Amniotic epithelial cell (primary cell): Measurements from ENCODE around the gene STX18.

Experiments used
- DNase-seq: peaks from one replicate; pipeline ENCODE4 v3.0.0-alpha.2; 2010; ENCODE audit warnings: low read depth

STX18 gene

DNA sequence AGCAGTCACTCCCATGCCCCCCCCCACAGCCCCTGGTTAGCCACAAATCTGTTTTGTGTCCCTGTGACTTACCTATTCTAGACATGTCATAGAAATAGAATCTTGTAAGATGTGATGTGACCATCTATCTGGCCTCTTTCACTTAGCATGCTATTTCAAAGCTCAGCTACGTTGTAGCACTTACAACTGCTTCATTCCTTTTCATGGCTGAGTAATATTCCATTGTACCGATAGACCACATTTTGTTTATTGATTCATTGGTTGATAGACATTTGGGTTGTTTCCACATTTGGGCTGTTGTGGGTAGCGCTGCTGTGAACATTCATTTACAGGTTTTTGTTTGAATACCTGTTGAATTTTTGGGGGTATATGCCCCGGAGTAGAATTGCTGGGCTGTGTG is 143.4 kb downstream of the STX18 start:
- DNase-seq: no peak

DNA sequence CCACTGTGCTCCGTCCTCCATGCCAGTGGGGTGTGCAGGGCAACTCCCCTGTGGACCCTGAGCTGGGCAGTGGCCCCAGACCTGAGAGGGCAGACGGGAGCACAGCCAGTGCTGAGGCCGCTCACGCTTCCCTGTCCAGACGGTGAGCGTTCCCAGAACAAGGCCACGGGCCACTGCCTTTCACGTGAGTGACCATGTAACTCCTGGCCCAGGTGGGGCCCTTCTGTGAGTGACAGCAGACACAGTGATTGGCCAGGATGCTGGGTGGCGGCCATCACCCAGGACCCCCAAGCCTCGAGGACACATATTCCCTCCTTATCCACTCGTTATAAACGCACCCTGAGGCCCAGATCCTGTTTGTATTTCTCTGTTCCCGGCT is 144.4 kb downstream of the STX18 start:
- DNase-seq: no peak

DNA sequence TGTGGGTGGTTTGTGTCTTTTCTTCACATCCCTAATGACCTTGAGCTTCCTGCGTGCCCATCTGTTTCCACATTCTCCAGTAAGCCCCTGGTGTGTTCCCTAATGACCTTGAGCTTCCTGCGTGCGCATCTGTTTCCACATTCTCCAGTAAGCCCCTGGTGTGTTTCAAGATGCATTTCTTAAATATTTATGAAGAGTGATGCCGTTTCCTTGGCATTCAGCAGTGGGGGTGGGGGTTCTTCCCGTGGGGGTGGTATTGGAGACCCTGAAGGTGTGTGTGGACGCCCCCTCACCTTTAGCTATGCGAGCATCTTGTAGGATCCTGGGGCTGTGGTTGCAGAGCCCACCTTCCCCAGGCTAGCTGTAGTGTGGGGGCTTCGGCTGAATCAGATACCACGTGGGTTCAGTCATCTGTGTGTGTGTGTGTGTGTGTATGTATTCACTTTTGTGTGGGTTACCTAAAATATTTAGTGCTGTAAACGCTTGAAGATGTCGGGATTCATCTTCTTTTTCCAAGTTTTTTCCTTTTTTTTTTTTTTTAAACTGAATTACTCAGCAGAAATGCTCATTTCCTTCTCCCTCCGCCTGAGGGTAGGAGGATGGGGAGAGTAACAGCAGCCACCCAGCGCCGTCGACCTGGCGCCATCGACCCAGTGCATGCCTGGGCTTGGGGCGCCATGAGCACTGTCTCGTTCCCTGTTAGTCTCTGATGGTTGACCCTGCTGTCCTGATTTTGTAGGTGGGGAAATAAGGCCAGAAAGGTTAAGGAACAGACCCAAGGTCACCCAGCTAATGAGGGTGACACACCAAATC is 145.0 kb downstream of the STX18 start:
- DNase-seq: peak; percentile 84

GRCh38 chr4:4395849-4396627 is 145.8 kb downstream of the STX18 start:
- peak; percentile 56 for DNase-seq

DNA sequence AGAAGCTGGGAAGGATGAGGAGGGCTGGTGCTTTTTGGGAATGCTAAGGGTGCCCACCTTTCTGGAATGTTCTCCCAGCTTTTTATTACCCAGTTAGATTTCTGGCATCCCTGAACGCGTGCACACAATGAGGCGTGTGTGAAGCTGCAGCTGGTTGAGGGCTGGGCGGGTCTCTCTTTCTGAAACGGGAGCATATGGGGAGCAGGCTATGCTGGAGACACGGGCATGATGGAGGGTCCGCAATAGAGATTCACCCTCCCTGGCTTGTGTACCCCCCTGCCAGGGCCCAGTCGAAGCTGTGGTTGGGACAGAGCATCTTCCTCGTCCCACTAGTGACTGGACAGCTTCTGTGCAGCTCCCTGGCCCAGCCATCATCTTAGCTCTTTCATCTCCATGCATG is 146.5 kb downstream of the STX18 start:
- no peak for DNase-seq

- peak; percentile 93 for DNase-seq
Measured at GRCh38 chr4:4394644-4395043, 147.2 kb downstream of the STX18 start.

GRCh38 chr4:4392501-4393183 is 149.2 kb downstream of the STX18 start:
- no peak for DNase-seq

GRCh38 chr4:4391866-4392265 is 150.0 kb downstream of the STX18 start:
- no peak for DNase-seq

DNA sequence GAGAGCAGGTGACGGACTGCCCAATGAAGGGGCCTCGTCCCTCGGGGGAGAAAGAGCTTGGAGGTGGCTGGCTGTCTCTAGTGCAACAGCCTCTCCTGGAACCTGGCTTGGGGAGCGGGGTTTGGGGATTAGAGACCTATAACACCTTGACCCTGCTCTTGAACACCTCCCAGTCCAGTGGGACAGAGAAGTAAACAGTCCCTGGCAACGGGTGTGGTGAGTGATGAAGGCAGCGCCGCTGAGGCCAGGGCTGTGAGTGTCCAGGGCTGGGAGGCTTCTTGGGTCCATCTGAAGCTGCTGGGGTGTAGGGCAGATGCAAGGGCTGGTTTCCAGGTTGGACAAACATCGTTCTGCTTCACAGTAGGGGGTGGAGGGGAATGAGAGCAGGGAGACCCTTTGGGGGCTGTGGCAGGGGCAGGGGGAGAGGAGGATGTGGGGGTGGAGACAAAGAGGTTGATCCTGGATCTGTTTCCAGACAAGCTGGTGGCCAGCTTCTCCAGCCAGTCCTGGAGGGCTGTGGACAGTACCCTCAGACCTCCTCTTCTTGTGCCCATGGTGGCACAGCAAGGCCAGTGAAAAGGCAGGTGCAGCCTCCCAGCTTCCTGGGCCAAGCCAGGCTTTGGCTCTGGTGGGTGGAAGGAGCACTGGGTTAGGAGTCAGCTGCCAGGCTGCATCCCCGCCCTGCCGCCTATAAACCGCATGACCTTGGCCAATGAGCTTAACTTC is 151.2 kb downstream of the STX18 start:
- DNase-seq: no peak

DNA sequence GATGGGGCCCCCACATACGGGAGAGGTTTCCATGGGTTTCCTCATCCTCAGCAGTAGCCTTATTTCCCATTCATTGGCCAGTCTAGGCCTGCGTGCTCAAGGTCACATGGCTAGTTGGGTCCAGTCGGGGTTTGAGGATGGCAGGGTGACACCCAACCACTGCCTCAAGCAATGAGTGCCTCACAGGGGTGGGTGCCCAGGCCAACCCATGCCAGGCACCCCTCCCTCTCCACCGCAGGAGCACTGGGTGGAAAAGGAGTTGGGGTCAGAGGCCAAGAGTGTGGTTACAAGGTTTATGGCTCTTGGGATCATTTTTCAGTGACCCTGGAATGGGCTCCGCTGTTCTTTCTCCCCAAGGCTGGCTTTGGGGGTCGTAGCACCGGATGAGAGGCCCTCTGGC is 151.8 kb downstream of the STX18 start:
- no peak for DNase-seq

- DNase-seq: no peak
Measured at GRCh38 chr4:4388836-4389575, 152.8 kb downstream of the STX18 start.

- DNase-seq: no peak
Measured at GRCh38 chr4:4388311-4388790, 153.5 kb downstream of the STX18 start.

GRCh38 chr4:4387531-4388310 is 154.1 kb downstream of the STX18 start:
- DNase-seq: no peak

DNA sequence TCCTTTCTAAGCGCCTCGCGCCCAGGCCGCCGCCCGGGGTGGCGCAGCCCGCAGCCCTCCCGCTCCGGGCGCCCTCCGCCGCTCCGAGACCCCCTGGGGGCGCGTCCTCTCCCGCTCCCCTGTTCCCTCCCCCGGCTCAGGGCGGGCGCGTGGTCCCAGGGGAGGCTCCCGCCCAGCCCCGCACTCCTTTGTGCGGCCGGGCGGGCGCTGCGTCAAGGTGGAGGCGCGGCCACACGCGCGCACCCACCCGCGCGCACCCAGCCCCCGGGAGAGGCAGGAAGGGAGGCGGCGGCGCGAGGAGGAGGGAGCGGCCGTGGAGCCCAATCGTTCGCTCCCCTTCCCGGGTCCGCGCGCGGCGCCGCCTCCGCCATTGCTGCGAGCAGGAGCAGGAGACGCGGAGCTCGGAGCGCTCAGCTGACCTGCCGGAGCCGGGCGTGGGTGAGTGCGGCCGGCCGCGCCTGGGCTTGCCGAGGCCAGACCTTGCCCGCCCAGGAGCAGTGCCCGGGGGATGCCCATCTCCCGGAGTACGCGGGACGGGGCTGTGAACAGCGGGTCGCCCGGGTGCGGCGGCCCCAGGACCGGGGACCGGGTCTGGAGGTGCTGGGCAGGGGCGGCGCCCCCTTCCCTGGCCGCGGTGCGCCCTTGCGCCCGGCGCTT is 155.0 kb downstream of the STX18 start, which contains the start of gene NSG1:
TSS of gene NSG1 (plus strand) at position 367 of the 657 bp plus-strand sequence. CDS start 528 bp downstream, outside the sequence.
- DNase-seq: no peak

DNA sequence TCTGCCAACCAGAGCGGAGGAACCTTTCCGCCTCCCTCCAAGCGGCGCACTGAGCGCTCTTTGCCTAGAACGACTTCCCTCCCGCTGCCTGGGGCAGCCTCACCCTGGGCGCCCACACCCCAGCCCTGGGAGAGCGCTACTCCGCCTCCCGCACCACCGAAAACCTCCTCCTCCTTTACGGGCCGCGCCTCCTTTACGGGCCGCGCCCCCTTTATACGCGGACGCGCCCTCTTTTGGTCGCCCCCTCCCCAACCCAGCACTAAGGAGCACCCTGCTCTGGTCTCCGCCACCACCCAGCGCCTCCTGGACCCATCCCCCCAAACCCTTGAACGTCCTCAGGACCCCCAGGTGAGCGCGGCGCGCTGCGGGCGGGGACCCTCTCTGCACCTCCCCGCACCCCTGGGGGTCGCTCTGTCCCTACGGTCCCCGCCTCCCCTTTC is 155.5 kb downstream of the STX18 start:
- DNase-seq: no peak

DNA sequence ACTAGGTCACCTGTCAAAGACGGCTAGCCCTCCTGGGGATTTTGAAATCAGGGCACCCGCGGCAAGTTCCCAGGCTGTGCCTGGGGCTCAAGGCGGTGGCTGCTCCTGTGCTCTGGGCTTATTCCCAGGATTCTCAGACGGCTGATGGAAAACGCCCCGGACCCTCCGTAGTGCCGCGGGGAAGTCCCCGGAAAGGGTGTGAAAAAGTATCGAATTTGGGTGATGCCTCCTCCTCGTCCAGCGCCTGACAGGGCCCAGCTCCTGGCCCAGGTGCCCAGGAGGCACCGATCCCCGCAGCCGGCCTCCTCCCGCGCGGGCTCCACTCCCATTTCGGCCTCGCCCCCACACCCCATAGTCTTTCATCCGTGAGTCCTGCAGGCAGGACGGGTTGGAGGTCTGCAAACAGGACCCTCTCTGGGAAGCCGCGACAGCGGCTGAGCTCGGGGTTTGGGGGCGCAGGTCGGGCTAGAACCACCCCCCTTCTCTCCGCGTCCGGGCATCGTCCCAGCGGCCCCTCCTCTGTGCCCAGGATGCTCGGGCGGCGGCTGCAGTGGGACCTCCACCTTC is 156.0 kb downstream of the STX18 start:
- DNase-seq: no peak

GRCh38 chr4:4384837-4385236 is 157.0 kb downstream of the STX18 start:
- DNase-seq: peak; percentile 70

DNA sequence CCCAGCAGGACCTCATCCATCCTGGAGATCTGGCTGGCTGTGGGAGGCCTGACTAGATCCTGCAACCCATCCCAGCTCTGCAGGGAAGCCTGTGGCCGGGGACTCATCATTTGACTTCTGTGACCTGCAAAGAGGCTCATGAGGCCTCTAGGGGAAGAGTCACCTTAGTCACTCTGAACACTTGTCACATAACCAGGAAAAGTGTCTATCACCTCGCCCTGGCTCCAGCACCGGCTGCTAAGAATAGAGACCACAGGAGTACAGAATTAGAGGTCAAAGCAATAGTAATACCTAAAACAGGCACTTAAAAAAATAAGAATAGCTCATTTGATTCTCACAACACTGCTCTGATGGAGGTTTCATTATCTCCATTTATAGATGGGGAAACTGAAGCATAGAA is 158.8 kb downstream of the STX18 start:
- no peak for DNase-seq

- DNase-seq: no peak
Measured at GRCh38 chr4:4379540-4380087, 162.2 kb downstream of the STX18 start.
